Activated CD4-positive, alpha-beta memory T cell treated with anti-CD3 and anti-CD28 coated beads for 36 hours (primary cell): ENCODE results near the gene WDR90. TPM values are rescaled to one million over a fixed set of nuclear protein-coding genes. Genes with fewer than 3 reads are reported as not detected.

Experiments used
- CTCF ChIA-PET: fragments of 350-600 bp; sonication (Branson Sonifier 250); formaldehyde crosslinking; loops from one replicate; lab custom pipeline; 2021; ENCODE audit warnings: antibody characterized with exemption, inconsistent platforms; lab: Charles Lee
- POLR2A ChIA-PET: fragments of 350-600 bp; sonication (Branson Sonifier 250); formaldehyde crosslinking; loops from one replicate; lab custom pipeline; 2021; ENCODE audit warnings: antibody characterized with exemption; lab: Charles Lee
- DNase-seq: peaks from one replicate; pipeline ENCODE4 v3.0.0-alpha.2; 2020
- H3K27ac Mint-ChIP-seq: one replicate; pipeline ENCODE4 v1.8.0; 2021; ENCODE audit warnings: mixed read lengths
- H3K27me3 Mint-ChIP-seq: one replicate; pipeline ENCODE4 v1.8.0; 2021; ENCODE audit warnings: mixed read lengths
- H3K36me3 Mint-ChIP-seq: one replicate; pipeline ENCODE4 v1.8.0; 2021; ENCODE audit warnings: mixed read lengths
- H3K4me1 Mint-ChIP-seq: one replicate; pipeline ENCODE4 v1.8.0; 2021; ENCODE audit warnings: low read depth, mixed read lengths
- H3K4me3 Mint-ChIP-seq: one replicate; pipeline ENCODE4 v1.8.0; 2021; ENCODE audit warnings: mild to moderate bottlenecking, mixed read lengths
- H3K9me3 Mint-ChIP-seq: one replicate; pipeline ENCODE4 v1.8.0; 2021; ENCODE audit warnings: mixed read lengths
- intact Hi-C: fragments of 100-400 bp; cut with micrococcal nuclease; formaldehyde crosslinking; loops from one replicate; pipeline ENCODE4 v1.15.1; 2023
- total RNA-seq, 2 experiments: library from RNA; stranded (reverse); gene quantifications; one replicate each; pipeline ENCODE4 v1.2.3, GENCODE V29; 2021

The WDR90 gene
- total RNA-seq, 2 experiments from 2014 or later = 52.8 to 58.2 TPM

- intact Hi-C loops = no loop called here
- H3K4me1 Mint-ChIP-seq = no peaks in the 10 kb centered on the region
- no peak overlapping the region for H3K27ac Mint-ChIP-seq
- H3K9me3 Mint-ChIP-seq = no peaks in the 10 kb centered on the region
- ChIA-PET POLR2A (no interaction called here), CTCF (no interaction called here)
- H3K36me3 Mint-ChIP-seq = peaks cover 3% of the 10 kb centered on the region
- H3K27me3 Mint-ChIP-seq = no peaks in the 10 kb centered on the region
- no peak for DNase-seq
- H3K4me3 Mint-ChIP-seq = no peak overlapping the region
These were observed 31.3 kb upstream of the WDR90 start for GRCh38 chr16:617855-618254.

- Mint-ChIP-seq H3K4me3 (no peak overlapping the region), H3K27ac (no peak overlapping the region), H3K36me3 (peaks cover 2% of the 10 kb centered on the region), H3K27me3 (no peaks in the 10 kb centered on the region), H3K4me1 (no peaks in the 10 kb centered on the region), H3K9me3 (no peaks in the 10 kb centered on the region)
- intact Hi-C loops = no loop called here
- ChIA-PET CTCF (interaction anchor here (2.0 kb wide), 1 partner anchor 8 kb away, joined by 6 read pairs; no protein-coding TSS in a partner anchor), POLR2A (no interaction called here)
- DNase-seq = no peak
These were observed 29.6 kb upstream of the WDR90 start for GRCh38 chr16:619476-620100.

DNA sequence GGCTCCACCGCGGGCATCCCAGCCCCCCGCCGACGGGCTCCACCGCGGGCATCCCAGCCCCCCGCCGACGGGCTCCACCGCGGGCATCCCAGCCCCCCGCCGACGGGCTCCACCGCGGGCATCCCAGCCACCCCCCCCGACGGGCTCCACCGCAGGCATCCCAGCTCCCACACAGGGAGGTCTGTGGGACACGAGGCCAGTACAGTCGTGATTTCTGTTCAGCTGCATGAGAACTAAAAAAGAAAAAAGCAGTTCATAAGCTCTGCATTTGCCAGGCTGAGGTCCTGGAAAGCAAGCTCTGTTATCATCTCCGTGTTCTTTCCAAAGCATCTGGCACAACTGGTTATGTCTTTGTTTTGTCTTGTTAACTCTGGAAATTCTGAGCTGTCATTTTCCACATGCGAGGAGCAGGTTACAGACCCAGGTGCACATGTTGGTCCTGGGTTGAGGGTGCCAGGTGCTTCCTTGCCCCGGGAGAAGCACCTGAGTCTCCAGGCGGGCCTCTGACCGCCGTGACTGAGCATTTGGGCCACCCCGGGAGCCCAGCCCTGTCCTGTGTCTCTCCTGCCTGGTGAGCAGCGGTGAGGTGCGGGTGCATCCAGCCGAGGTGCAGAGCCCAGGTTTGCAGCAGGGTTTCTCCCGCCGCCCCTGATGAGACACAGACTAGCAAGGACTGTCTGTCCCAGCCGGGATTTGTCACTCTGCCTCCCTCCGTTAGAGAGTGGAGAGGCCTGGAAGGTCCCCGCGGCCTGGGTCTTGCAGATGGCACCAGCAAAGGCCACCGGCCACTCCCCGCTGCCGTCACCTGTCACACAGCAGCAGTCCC, 28.3 kb upstream of the WDR90 start:
- Mint-ChIP-seq H3K27me3 (no peaks in the 10 kb centered on the region), H3K36me3 (no peaks in the 10 kb centered on the region), H3K27ac (no peak overlapping the region), H3K4me3 (no peak overlapping the region), H3K4me1 (no peaks in the 10 kb centered on the region), H3K9me3 (no peaks in the 10 kb centered on the region)
- CTCF ChIA-PET = interaction anchor here (1.0 to 2.0 kb wide), 2 partner anchors 10 to 11 kb away, joined by 3 to 6 read pairs; no protein-coding TSS in a partner anchor
- intact Hi-C loops = no loop called here
- POLR2A ChIA-PET = no interaction called here
- DNase-seq = no peak

- ChIA-PET CTCF (no interaction called here), POLR2A (no interaction called here)
- no peaks in the 10 kb centered on the region for H3K9me3 Mint-ChIP-seq
- H3K4me3 Mint-ChIP-seq = no peak overlapping the region
- no peak for DNase-seq
- no peaks in the 10 kb centered on the region for H3K27me3 Mint-ChIP-seq
- H3K4me1 Mint-ChIP-seq = no peaks in the 10 kb centered on the region
- intact Hi-C loops = no loop called here
- no peaks in the 10 kb centered on the region for H3K36me3 Mint-ChIP-seq
- no peak overlapping the region for H3K27ac Mint-ChIP-seq
These were observed 27.5 kb upstream of the WDR90 start for GRCh38 chr16:621526-622105.

GRCh38 chr16:622920-623280, 26.3 kb upstream of the WDR90 start:
- CTCF ChIA-PET = no interaction called here
- H3K9me3 Mint-ChIP-seq = no peaks in the 10 kb centered on the region
- intact Hi-C loops = no loop called here
- no peaks in the 10 kb centered on the region for H3K36me3 Mint-ChIP-seq
- no peak overlapping the region for H3K27ac Mint-ChIP-seq
- POLR2A ChIA-PET = no interaction called here
- DNase-seq = no peak
- no peaks in the 10 kb centered on the region for H3K27me3 Mint-ChIP-seq
- H3K4me3 Mint-ChIP-seq = no peak overlapping the region
- H3K4me1 Mint-ChIP-seq = no peaks in the 10 kb centered on the region

- Mint-ChIP-seq H3K9me3 (no peaks in the 10 kb centered on the region), H3K4me1 (no peaks in the 10 kb centered on the region), H3K36me3 (no peaks in the 10 kb centered on the region), H3K27ac (no peak overlapping the region), H3K27me3 (no peaks in the 10 kb centered on the region), H3K4me3 (no peak overlapping the region)
- intact Hi-C loops = no loop called here
- no peak for DNase-seq
- ChIA-PET CTCF (interaction anchor here (1.1 to 1.7 kb wide), 2 partner anchors 14 to 23 kb away, joined by 4 to 6 read pairs; no protein-coding TSS in a partner anchor), POLR2A (interaction anchor here (1.3 kb wide), 1 partner anchor 12 kb away, joined by 3 read pairs; the partner anchor contains the start of gene METTL26)
These were observed 24.6 kb upstream of the WDR90 start for GRCh38 chr16:624526-625070.

- POLR2A ChIA-PET = interaction anchor here (1.3 kb wide), 1 partner anchor 11 kb away, joined by 3 read pairs; the partner anchor contains the start of gene METTL26
- H3K27me3 Mint-ChIP-seq = no peaks in the 10 kb centered on the region
These were observed 23.8 kb upstream of the WDR90 start for GRCh38 chr16:625117-625976.

DNA sequence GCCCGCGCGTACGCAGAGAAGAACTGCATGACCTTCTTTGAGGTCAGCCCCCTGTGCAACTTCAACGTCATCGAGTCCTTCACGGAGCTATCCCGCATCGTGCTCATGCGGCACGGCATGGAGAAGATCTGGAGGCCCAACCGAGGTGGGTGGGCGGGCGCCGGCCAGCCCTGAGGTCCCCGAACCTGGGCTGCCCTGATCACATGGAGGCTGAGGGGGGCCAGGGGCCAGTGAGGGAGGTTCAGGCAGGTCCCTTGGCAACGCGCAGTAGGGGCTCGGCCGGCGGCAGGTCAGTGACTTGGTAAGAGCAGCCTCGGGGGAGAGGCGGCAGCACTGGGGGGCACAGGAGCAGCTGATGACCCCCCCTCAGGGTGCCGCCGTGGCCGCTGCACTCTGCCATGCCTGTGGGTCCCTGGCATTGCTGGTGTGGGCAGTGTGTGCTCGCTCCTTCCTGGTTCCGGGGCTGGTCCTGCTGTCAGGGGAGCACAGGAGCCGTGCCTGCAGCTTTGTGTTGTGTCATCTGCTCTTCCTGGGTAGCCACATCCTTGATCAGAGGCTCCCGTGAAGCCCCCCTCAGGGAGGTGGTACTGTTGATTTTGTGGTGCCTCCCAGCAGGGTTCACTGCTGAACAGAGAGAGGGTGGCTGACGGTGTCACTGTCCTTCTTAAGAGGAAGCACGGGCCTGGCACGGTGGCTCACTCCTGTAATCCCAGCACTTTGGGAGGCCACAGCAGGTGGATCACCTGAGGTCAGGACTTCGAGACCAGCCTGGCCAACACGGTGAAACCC, 23.0 kb upstream of the WDR90 start:
- Mint-ChIP-seq H3K27me3 (no peaks in the 10 kb centered on the region), H3K36me3 (no peaks in the 10 kb centered on the region), H3K4me3 (no peak overlapping the region), H3K4me1 (no peaks in the 10 kb centered on the region), H3K27ac (no peak overlapping the region), H3K9me3 (no peaks in the 10 kb centered on the region)
- intact Hi-C loops = no loop called here
- ChIA-PET CTCF (no interaction called here), POLR2A (no interaction called here)
- DNase-seq = no peak

More at GRCh38 chr16:625117-625976, 23.8 kb upstream of the WDR90 start:
- DNase-seq = no peak
- H3K9me3 Mint-ChIP-seq = no peaks in the 10 kb centered on the region
- no peaks in the 10 kb centered on the region for H3K4me1 Mint-ChIP-seq
- CTCF ChIA-PET = interaction anchor here (1.1 to 1.7 kb wide), 2 partner anchors 15 to 22 kb away, joined by 4 to 6 read pairs; no protein-coding TSS in a partner anchor
- intact Hi-C loops = no loop called here
- H3K36me3 Mint-ChIP-seq = no peaks in the 10 kb centered on the region
- no peak overlapping the region for H3K4me3 Mint-ChIP-seq
- H3K27ac Mint-ChIP-seq = no peak overlapping the region

DNA sequence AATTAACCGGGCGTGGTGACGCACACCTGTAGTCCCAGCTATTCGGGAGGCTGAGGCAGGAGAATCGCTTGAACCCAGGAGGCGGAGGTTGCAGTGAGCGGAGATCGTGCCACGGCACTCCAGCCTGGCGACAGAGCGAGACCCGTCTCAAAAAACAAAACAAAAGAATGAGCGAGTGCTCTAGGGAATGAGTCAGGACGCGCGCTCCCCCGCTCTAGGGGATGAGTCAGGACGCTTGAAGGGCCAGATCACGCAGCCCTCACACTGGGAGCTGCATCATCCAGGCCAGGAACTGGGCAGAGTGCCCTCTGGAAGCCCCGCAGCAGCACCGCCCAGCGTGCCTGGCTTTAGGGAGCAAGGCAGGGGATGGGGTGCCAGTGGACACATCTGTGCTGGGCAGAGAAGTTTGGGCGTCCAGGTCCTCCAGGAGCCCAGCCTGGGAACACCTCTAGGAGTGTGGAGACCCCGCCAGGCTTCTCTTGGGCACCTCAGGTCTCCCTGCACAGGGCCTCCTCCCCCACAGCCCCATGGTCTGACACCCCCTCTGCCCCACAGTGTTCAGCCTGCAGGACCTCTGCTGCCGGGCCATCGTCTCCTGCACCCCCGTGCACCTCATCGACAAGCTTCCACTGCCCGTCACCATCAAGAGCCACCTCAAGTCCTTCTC, 22.2 kb upstream of the WDR90 start:
- Mint-ChIP-seq H3K9me3 (no peaks in the 10 kb centered on the region), H3K36me3 (no peaks in the 10 kb centered on the region), H3K27ac (no peak overlapping the region), H3K4me3 (no peak overlapping the region), H3K27me3 (no peaks in the 10 kb centered on the region), H3K4me1 (no peaks in the 10 kb centered on the region)
- DNase-seq = no peak
- intact Hi-C loops = no loop called here
- ChIA-PET CTCF (no interaction called here), POLR2A (no interaction called here)

DNA sequence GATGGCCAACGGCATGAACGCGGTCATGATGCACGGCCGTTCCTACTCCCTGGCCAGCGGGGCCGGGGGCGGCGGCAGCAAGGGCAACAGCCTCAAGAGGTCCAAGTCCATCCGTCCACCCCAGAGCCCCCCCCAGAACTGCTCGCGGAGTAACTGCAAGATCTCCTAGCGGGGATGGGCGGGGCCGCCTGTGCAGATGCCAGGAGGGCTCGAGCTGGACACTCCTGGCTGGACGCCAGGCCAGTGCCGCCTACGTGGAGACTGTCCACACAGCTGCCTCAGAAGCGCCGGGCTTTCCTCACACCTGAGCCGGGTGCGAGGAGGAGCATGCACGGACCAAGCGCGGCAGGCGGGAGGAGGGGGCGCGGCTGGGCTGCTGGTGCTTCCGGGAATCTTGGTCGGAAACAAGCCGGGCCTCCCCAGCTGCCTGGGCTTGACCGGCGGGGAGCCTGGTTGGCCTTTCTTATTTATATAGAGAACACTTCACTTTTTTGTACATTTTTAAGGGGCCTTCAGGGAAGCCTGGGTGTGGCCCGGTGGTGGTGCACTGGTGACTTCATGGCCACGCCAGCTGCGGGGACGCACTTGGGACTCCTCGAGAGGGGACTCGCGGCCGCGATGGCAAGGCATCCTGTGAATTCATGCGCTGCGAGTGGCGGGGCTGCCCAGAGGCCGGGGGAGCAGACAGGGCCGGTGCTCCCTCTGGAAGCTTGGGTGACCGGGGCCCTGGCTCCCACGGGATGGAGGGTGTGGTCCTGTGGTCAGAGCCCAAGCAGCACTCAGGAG, 21.5 kb upstream of the WDR90 start:
- no peak overlapping the region for H3K4me3 Mint-ChIP-seq
- CTCF ChIA-PET = no interaction called here

More for the DNA sequence above, 21.5 kb upstream of the WDR90 start:
- Mint-ChIP-seq H3K27ac (no peak overlapping the region), H3K9me3 (no peaks in the 10 kb centered on the region), H3K4me1 (no peaks in the 10 kb centered on the region), H3K36me3 (no peaks in the 10 kb centered on the region), H3K27me3 (no peaks in the 10 kb centered on the region)
- POLR2A ChIA-PET = no interaction called here
- intact Hi-C loops = no loop called here
- DNase-seq = no peak
